HepG2 (cell line): ENCODE measurements around the gene SCGB3A1. TPM values are rescaled to one million over a fixed set of nuclear protein-coding genes. Genes with fewer than 3 reads are reported as not detected.

Source experiments
- ATAC-seq: fragments of 200-7000 bp; cut with Tn5 transposase; 3 replicates; pipeline ENCODE4 v1.9.1; 2020; ENCODE audit warnings: mild to moderate bottlenecking, moderate library complexity
- BruUV-seq: library from RNA; stranded (reverse); fragments of 400-500 nt; replicated peaks from 2 replicates; lab custom pipeline; 2021; lab: Mats Ljungman, UMichigan
- CTCF ChIA-PET: fragments of 300-600 bp; formaldehyde crosslinking; extraction: SDS; loops from one replicate; lab custom pipeline; 2021; ENCODE audit warnings: low total read pairs, inconsistent platforms, low intra/inter-chr PET ratio; lab: Yijun Ruan, JAX
- POLR2A ChIA-PET: fragments of 350-600 bp; sonication (Branson Sonifier 250); formaldehyde crosslinking; loops from one replicate; lab custom pipeline; 2020; ENCODE audit warnings: antibody characterized with exemption, inconsistent platforms; lab: Yijun Ruan, JAX
- DNase-seq: peaks from one replicate; pipeline ENCODE4 v3.0.0-alpha.2; 2015; ENCODE audit warnings: low spot score
- FAIRE-seq: peaks from 3 replicates; lab custom pipeline; 2011; peaks lifted over from hg19 to GRCh38; lab: Jason Lieb, UNC
- H2AFZ ChIP-seq: one replicate; pipeline ENCODE4 v1.6.1; 2011; ENCODE audit warnings: low read length, inconsistent platforms
- H3K27ac ChIP-seq: fragments of 300-600 bp; 3 replicates; pipeline ENCODE4 v1.8.0; 2011; ENCODE audit warnings: mixed run types, mild to moderate bottlenecking, mixed read lengths, low read length, inconsistent platforms; ENCODE audit not compliant: insufficient read depth; ENCODE audit errors: extremely low read length
- H3K27me3 ChIP-seq, 2 experiments: fragments of 200-600 bp in 1 of 2; 2 replicates in 1 of 2; 3 replicates in 1 of 2; pipeline versions ENCODE4 v1.6.0 to v1.8.0; 2011; ENCODE audit warnings: low read length in 2 of 2, mild to moderate bottlenecking in 2 of 2, moderate library complexity in 2 of 2, inconsistent platforms in 1 of 2; ENCODE audit not compliant: insufficient read depth in 2 of 2, control insufficient read depth in 1 of 2
- H3K36me3 ChIP-seq, 2 experiments: fragments of 200-600 bp in 1 of 2; replicated peaks in 1 of 2; 2 replicates in 1 of 2; 3 replicates in 1 of 2; pipeline versions ENCODE4 v1.5.1 to v1.8.0; 2011; ENCODE audit warnings: low read length in 2 of 2, inconsistent platforms in 1 of 2; ENCODE audit not compliant: insufficient read depth in 2 of 2, control insufficient read depth in 1 of 2
- H3K4me1 ChIP-seq: 2 replicates; pipeline ENCODE4 v1.5.1; 2012; ENCODE audit warnings: low read length, inconsistent platforms; ENCODE audit not compliant: insufficient read depth
- H3K4me2 ChIP-seq: 2 replicates; pipeline ENCODE4 v1.6.0; 2011; ENCODE audit warnings: low read depth, low read length, inconsistent platforms
- H3K4me3 ChIP-seq, 3 experiments: fragments of 200-600 bp in 1 of 3; sonication (generic), shearing (Covaris generic) in 1 of 3; replicated peaks in 1 of 3; 2 replicates each; pipeline ENCODE4 v1.5.1; 2011 to 2016; ENCODE audit warnings: low read length in 3 of 3, inconsistent platforms in 2 of 3, low read depth in 2 of 3, mild to moderate bottlenecking in 2 of 3, control low read depth in 1 of 3, mixed read lengths in 1 of 3; ENCODE audit not compliant: insufficient read depth in 1 of 3
- H3K79me2 ChIP-seq: one replicate; pipeline ENCODE4 v1.6.1; 2011; ENCODE audit warnings: low read length, inconsistent platforms; ENCODE audit not compliant: insufficient read depth
- H3K9ac ChIP-seq: 2 replicates; pipeline ENCODE4 v1.6.0; 2011; ENCODE audit warnings: mild to moderate bottlenecking, low read depth, low read length, inconsistent platforms; ENCODE audit not compliant: insufficient read depth
- H3K9me3 ChIP-seq: 2 replicates; pipeline ENCODE4 v1.5.1; 2012; ENCODE audit warnings: mild to moderate bottlenecking, low read length
- H4K20me1 ChIP-seq: 2 replicates; pipeline ENCODE4 v1.6.0; 2011; ENCODE audit warnings: inconsistent platforms, mild to moderate bottlenecking, low read length, moderate library complexity; ENCODE audit not compliant: insufficient read depth
- GATAD2A ChIP-seq: IDR thresholded peaks from 2 replicates; pipeline ENCODE4 v1.6.1; 2016
- IKZF1 ChIP-seq: fragments of 450-650 bp; IDR thresholded peaks from 2 replicates; pipeline ENCODE4 v1.7.1; 2016
- KLF12 ChIP-seq: sonication (generic); formaldehyde crosslinking; IDR thresholded peaks from 2 replicates; pipeline ENCODE4 v1.4.0; 2020; ENCODE audit warnings: missing genetic modification reagents, borderline replicate concordance
- MXI1 ChIP-seq: IDR thresholded peaks from 3 replicates; pipeline ENCODE4 v1.6.1; 2012; ENCODE audit warnings: low read depth, low read length, inconsistent platforms, borderline replicate concordance
- ZNF256 ChIP-seq: sonication (generic); formaldehyde crosslinking; conservative IDR thresholded peaks from 2 replicates; pipeline ENCODE4 v1.4.0; 2020; ENCODE audit warnings: missing genetic modification reagents
- ZNF367 ChIP-seq: sonication (generic); formaldehyde crosslinking; IDR thresholded peaks from 2 replicates; pipeline ENCODE4 v1.4.0; 2020; ENCODE audit warnings: missing genetic modification reagents, borderline replicate concordance
- ZNF713 ChIP-seq: sonication (generic); formaldehyde crosslinking; IDR thresholded peaks from 2 replicates; pipeline ENCODE4 v1.4.0; 2020; ENCODE audit warnings: mild to moderate bottlenecking, missing genetic modification reagents
- ZNF720 ChIP-seq: sonication (generic); formaldehyde crosslinking; IDR thresholded peaks from 2 replicates; pipeline ENCODE4 v1.4.0; 2020; ENCODE audit warnings: missing genetic modification reagents
- WGBS: methylation state at CpG from one replicate; pipeline ENCODE4 v1.1.6; 2017; ENCODE audit warnings: low lambda C conversion rate; 5-methylcytosine and 5-hydroxymethylcytosine counted together
- in situ Hi-C: cut with HindIII; loops from 2 replicates; pipeline ENCODE4 v1.10.0; 2017; ENCODE audit warnings: low pct_unique_long_range_greater_than_20kb; ENCODE audit not compliant: extremely low pct_ligation_motif_present
- intact Hi-C: fragments of 100-400 bp; cut with micrococcal nuclease; formaldehyde crosslinking; loops from one replicate; pipeline ENCODE4 v1.10.0; 2022; ENCODE audit not compliant: unreplicated experiment
- polyA plus RNA-seq, 8 experiments: library from polyadenylated mRNA; depleted of rRNA in 3 of 8; stranded (reverse) in 7 of 8; unstranded in 1 of 8; fragments of >200 nt; fragmentation: Illumina TruSeq in 4 of 8; extraction: Trizol in 4 of 8; gene quantifications; 2 replicates each; pipeline versions ENCODE4 v1.2.1 to v1.2.3, GENCODE V29; 2011 to 2016; ENCODE audit warnings: low read depth in 4 of 8, missing spikeins in 1 of 8, mixed read lengths in 1 of 8; ENCODE audit not compliant: insufficient read depth in 1 of 8
- total RNA-seq, 5 experiments: library from RNA; depleted of rRNA; stranded (reverse); fragments of >200 nt; fragmentation: Illumina TruSeq; extraction: Trizol; gene quantifications; 2 replicates each; pipeline ENCODE4 v1.2.3, GENCODE V29; 2016; ENCODE audit warnings: low read depth in 1 of 5
- TF ChIP-seq, protein P1 (sequence below): sonication (generic); formaldehyde crosslinking; IDR thresholded peaks from 2 replicates; pipeline ENCODE4 v1.4.0; 2020; ENCODE audit warnings: missing genetic modification reagents
- TF ChIP-seq, protein P2 (sequence below): sonication (generic); formaldehyde crosslinking; IDR thresholded peaks from 2 replicates; pipeline ENCODE4 v1.4.0; 2020; ENCODE audit warnings: mild to moderate bottlenecking, missing genetic modification reagents
- TF ChIP-seq, protein P3 (sequence below): sonication (generic); formaldehyde crosslinking; IDR thresholded peaks from 2 replicates; pipeline ENCODE4 v1.8.0; 2022; ENCODE audit warnings: mild to moderate bottlenecking, missing genetic modification reagents, moderate library complexity
- TF ChIP-seq, protein P4 (sequence below): IDR thresholded peaks from 2 replicates; pipeline ENCODE4 v1.6.1; 2016; ENCODE audit warnings: missing compliant biosample characterization, missing genetic modification reagents, borderline replicate concordance

Gene SCGB3A1
- total and polyA plus RNA-seq, 2 of the 13 experiments (the other 11 are each of a cell fraction or from before 2014, with no cell fraction given) = not detected

- ChIA-PET CTCF (no interaction called here), POLR2A (no interaction called here)
- H3K4me3 ChIP-seq = no peak overlapping the region
- H3K36me3 ChIP-seq = no peaks in the 10 kb centered on the region
- no peak overlapping the region for H3K9ac ChIP-seq
- H3K27ac ChIP-seq = no peak overlapping the region
- H3K9me3 ChIP-seq = no peaks in the 10 kb centered on the region
- H3K79me2 ChIP-seq = no peaks in the 10 kb centered on the region
- peaks cover 24% of the 10 kb centered on the region for H3K4me1 ChIP-seq
- DNase-seq = no peak
- 22% methylated on average over 5 of the region's 17 CpGs for WGBS
- no TSS peak for BruUV-seq
- no peaks in the 10 kb centered on the region for H4K20me1 ChIP-seq
- H3K4me2 ChIP-seq = no peak overlapping the region
- in situ Hi-C loops = no loop called here
- no peak for ATAC-seq
- intact Hi-C loops = no loop called here
- peaks cover 23 to 68% of the 10 kb centered on the region in 2 experiments for H3K27me3 ChIP-seq
- no peak for FAIRE-seq
- TF ChIP-seq ZNF713 = no peak
- 0 out of 2 replicates have a peak, but pooled peaks have one; percentile 6 for TF ChIP-seq IKZF1
- H2AFZ ChIP-seq = no peak overlapping the region
These were observed 3.2 kb upstream of the SCGB3A1 start for GRCh38 chr5:180594311-180595045.

DNA sequence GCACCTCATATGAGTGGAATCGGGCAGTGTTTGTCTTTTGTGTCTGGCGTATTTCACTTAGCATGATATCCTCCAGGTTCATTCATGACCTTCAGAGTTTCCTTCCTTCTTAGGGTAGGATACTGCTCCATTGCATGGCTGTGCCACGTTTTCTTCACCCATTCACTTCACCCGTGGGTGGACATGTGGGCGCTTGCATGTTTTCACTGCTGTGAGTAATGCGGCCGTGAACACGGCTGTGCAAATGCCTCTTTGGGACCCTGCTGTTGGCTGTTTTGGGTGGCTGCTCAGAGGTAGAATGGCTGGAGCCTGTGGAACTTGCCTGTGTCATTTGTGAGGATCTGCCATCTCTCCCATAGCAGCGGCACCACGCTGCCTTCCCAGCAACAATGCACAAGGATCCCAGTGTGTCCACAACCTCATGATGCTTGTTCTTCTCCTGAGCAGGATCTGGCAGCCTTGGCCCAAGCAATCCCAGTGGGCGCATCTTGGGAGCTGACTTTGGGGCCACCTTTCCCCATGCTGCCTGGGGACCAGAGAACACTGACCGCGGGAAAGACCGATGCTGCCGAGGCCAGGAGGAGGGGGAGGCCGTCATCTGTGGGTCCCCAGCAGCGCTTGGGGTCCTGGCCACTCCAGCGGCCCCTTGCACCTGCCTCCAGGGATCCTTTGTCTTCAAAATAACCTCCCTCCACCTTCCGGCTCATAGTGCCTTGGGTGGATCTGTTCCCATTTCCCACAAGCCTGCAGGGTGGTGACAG is 2.3 kb upstream of the SCGB3A1 start:
- 45% methylated on average over 11 of the region's 19 CpGs for WGBS
- ChIA-PET POLR2A (no interaction called here), CTCF (no interaction called here)
- intact Hi-C loops = no loop called here
- Histone ChIP-seq H4K20me1 (no peaks in the 10 kb centered on the region), H3K27ac (no peak overlapping the region), H3K4me3 (no peak overlapping the region), H3K4me2 (no peak overlapping the region), H3K79me2 (no peaks in the 10 kb centered on the region), H2AFZ (no peak overlapping the region), H3K27me3 (peaks cover 24 to 72% of the 10 kb centered on the region in 2 experiments), H3K36me3 (no peaks in the 10 kb centered on the region), H3K9me3 (no peaks in the 10 kb centered on the region), H3K9ac (no peak overlapping the region), H3K4me1 (peaks cover 24% of the 10 kb centered on the region)
- ATAC-seq = no peak
- TF ChIP-seq ZNF367 (CRISPR knock-in tag) = no peak
- TF ChIP-seq, protein P1, sequence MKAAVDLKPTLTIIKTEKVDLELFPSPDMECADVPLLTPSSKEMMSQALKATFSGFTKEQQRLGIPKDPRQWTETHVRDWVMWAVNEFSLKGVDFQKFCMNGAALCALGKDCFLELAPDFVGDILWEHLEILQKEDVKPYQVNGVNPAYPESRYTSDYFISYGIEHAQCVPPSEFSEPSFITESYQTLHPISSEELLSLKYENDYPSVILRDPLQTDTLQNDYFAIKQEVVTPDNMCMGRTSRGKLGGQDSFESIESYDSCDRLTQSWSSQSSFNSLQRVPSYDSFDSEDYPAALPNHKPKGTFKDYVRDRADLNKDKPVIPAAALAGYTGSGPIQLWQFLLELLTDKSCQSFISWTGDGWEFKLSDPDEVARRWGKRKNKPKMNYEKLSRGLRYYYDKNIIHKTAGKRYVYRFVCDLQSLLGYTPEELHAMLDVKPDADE (CRISPR knock-in tag) = no peak
- TF ChIP-seq, protein P2, sequence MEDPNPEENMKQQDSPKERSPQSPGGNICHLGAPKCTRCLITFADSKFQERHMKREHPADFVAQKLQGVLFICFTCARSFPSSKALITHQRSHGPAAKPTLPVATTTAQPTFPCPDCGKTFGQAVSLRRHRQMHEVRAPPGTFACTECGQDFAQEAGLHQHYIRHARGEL (CRISPR knock-in tag) = no peak
- TF ChIP-seq MXI1 = no peak
- TF ChIP-seq ZNF720 (CRISPR knock-in tag) = no peak
- TF ChIP-seq, protein P3, sequence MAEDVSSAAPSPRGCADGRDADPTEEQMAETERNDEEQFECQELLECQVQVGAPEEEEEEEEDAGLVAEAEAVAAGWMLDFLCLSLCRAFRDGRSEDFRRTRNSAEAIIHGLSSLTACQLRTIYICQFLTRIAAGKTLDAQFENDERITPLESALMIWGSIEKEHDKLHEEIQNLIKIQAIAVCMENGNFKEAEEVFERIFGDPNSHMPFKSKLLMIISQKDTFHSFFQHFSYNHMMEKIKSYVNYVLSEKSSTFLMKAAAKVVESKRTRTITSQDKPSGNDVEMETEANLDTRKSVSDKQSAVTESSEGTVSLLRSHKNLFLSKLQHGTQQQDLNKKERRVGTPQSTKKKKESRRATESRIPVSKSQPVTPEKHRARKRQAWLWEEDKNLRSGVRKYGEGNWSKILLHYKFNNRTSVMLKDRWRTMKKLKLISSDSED (CRISPR knock-in tag) = no peak
- TF ChIP-seq, protein P4, sequence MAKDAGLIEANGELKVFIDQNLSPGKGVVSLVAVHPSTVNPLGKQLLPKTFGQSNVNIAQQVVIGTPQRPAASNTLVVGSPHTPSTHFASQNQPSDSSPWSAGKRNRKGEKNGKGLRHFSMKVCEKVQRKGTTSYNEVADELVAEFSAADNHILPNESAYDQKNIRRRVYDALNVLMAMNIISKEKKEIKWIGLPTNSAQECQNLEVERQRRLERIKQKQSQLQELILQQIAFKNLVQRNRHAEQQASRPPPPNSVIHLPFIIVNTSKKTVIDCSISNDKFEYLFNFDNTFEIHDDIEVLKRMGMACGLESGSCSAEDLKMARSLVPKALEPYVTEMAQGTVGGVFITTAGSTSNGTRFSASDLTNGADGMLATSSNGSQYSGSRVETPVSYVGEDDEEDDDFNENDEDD (CRISPR knock-in tag) = no peak
- TF ChIP-seq KLF12 (CRISPR knock-in tag) = no peak
- TF ChIP-seq ZNF256 (CRISPR knock-in tag) = no peak
- no peak for TF ChIP-seq GATAD2A
- no peak for DNase-seq
- no peak for FAIRE-seq
- in situ Hi-C loops = no loop called here
- BruUV-seq = no TSS peak
